K562 (cell line): ENCODE data around the gene CDX1.

Experiments
- RFX5 ChIP-seq: IDR thresholded peaks from 2 replicates; pipeline ENCODE4 v1.6.1; 2011; ENCODE audit warnings: low read depth, mild to moderate bottlenecking, improper control_type of control experiment, low read length
- TAF15 ChIP-seq: fragments of 200-400 bp; formaldehyde crosslinking; IDR thresholded peaks from 2 replicates; pipeline ENCODE4 v1.6.1; 2017; ENCODE audit warnings: mild to moderate bottlenecking, low read depth, low read length, moderate library complexity

- TF ChIP-seq RFX5 (no peak), TAF15 (no peak)
These were observed 8.5 kb downstream of the CDX1 start for GRCh38 chr5:150175076-150175475.
